WTC11 (cell line): ENCODE measurements around the gene COPS9. TPM values are rescaled to one million over a fixed set of nuclear protein-coding genes. Genes with fewer than 3 reads are reported as not detected.

Experiments used
- ATAC-seq: fragments of 200-7000 bp; cut with Tn5 transposase; 2 replicates; pipeline ENCODE4 v1.10.0; 2021; ENCODE audit warnings: mild to moderate bottlenecking, moderate library complexity
- CTCF ChIA-PET: fragments of 300-600 bp; sonication (Branson Sonifier 250); formaldehyde crosslinking; loops from one replicate; lab custom pipeline; 2021; ENCODE audit warnings: antibody characterized with exemption; lab: Charles Lee
- POLR2A ChIA-PET: fragments of 350-600 bp; sonication (Branson Sonifier 250); formaldehyde crosslinking; loops from one replicate; lab custom pipeline; 2021; ENCODE audit warnings: antibody characterized with exemption; lab: Charles Lee
- DNase-seq: peaks from one replicate; pipeline ENCODE4 v3.0.0; 2021; ENCODE audit warnings: low spot score
- H3K27ac Mint-ChIP-seq: 2 replicates; pipeline ENCODE4 v1.8.0; 2021; ENCODE audit warnings: mixed read lengths
- H3K27me3 Mint-ChIP-seq: 2 replicates; pipeline ENCODE4 v1.8.0; 2021; ENCODE audit warnings: low read depth, mild to moderate bottlenecking, moderate library complexity, mixed read lengths
- H3K36me3 Mint-ChIP-seq: 2 replicates; pipeline ENCODE4 v1.8.0; 2021; ENCODE audit warnings: mixed read lengths
- H3K4me1 Mint-ChIP-seq: 2 replicates; pipeline ENCODE4 v1.8.0; 2022; ENCODE audit warnings: mixed read lengths
- H3K4me3 Mint-ChIP-seq: 2 replicates; pipeline ENCODE4 v1.8.0; 2021; ENCODE audit warnings: mild to moderate bottlenecking, moderate library complexity, mixed read lengths
- H3K9me3 Mint-ChIP-seq: 2 replicates; pipeline ENCODE4 v1.8.0; 2021; ENCODE audit warnings: mixed read lengths
- ARID4B ChIP-seq: sonication (generic); formaldehyde crosslinking; IDR thresholded peaks from 2 replicates; pipeline ENCODE4 v1.8.0; 2023; ENCODE audit warnings: missing genetic modification reagents, mild to moderate bottlenecking, borderline replicate concordance
- CTCF ChIP-seq: fragments of 200-600 bp; IDR thresholded peaks from 2 replicates; pipeline ENCODE4 v1.8.0; 2022; ENCODE audit warnings: antibody characterized with exemption
- ESRRA ChIP-seq: sonication (generic); formaldehyde crosslinking; IDR thresholded peaks from 2 replicates; pipeline ENCODE4 v1.8.1; 2022; ENCODE audit warnings: mild to moderate bottlenecking, missing genetic modification reagents, borderline replicate concordance
- GTF2I ChIP-seq: fragments of 250-450 bp; sonication (Bioruptor Pico); conservative IDR thresholded peaks from 2 replicates; pipeline ENCODE4 v1.4.0; 2021; ENCODE audit warnings: mild to moderate bottlenecking
- MXD4 ChIP-seq: fragments of 250-450 bp; sonication (Bioruptor Pico); IDR thresholded peaks from 2 replicates; pipeline ENCODE4 v1.8.0; 2021; ENCODE audit warnings: mild to moderate bottlenecking, moderate library complexity, borderline replicate concordance
- NR1H2 ChIP-seq: sonication (generic); formaldehyde crosslinking; IDR thresholded peaks from 2 replicates; pipeline ENCODE4 v1.9.0; 2021; ENCODE audit warnings: mild to moderate bottlenecking, moderate library complexity, missing genetic modification reagents
- RELA ChIP-seq: sonication (generic); formaldehyde crosslinking; IDR thresholded peaks from 2 replicates; pipeline ENCODE4 v1.8.1; 2022; ENCODE audit warnings: missing genetic modification reagents, mild to moderate bottlenecking, borderline replicate concordance
- SMAD4 ChIP-seq: sonication (generic); formaldehyde crosslinking; IDR thresholded peaks from 2 replicates; pipeline ENCODE4 v1.8.0; 2022; ENCODE audit warnings: mild to moderate bottlenecking, missing genetic modification reagents
- SP1 ChIP-seq: sonication (generic); formaldehyde crosslinking; conservative IDR thresholded peaks from 2 replicates; pipeline ENCODE4 v1.8.1; 2022; ENCODE audit warnings: missing genetic modification reagents
- STAT6 ChIP-seq: sonication (generic); formaldehyde crosslinking; conservative IDR thresholded peaks from 2 replicates; pipeline ENCODE4 v1.8.1; 2023; ENCODE audit warnings: mild to moderate bottlenecking, low read depth, missing genetic modification reagents, moderate library complexity
- TEAD1 ChIP-seq: sonication (generic); formaldehyde crosslinking; IDR thresholded peaks from 2 replicates; pipeline ENCODE4 v1.8.0; 2022; ENCODE audit warnings: mild to moderate bottlenecking, missing genetic modification reagents
- TP53 ChIP-seq: sonication (generic); formaldehyde crosslinking; IDR thresholded peaks from 2 replicates; pipeline ENCODE4 v1.8.1; 2023; ENCODE audit warnings: mild to moderate bottlenecking, missing genetic modification reagents
- USF1 ChIP-seq: sonication (generic); formaldehyde crosslinking; IDR thresholded peaks from 2 replicates; pipeline ENCODE4 v1.8.0; 2022; ENCODE audit warnings: mild to moderate bottlenecking, missing genetic modification reagents
- ZBTB21 ChIP-seq: sonication (generic); formaldehyde crosslinking; IDR thresholded peaks from 2 replicates; pipeline ENCODE4 v1.8.1; 2023; ENCODE audit warnings: mild to moderate bottlenecking, missing genetic modification reagents, borderline replicate concordance
- ZNF416 ChIP-seq: fragments of 250-450 bp; sonication (Bioruptor Pico); IDR thresholded peaks from 2 replicates; pipeline ENCODE4 v1.9.0; 2021; ENCODE audit warnings: mild to moderate bottlenecking, inconsistent platforms
- ZNF423 ChIP-seq: fragments of 250-450 bp; sonication (Bioruptor Pico); IDR thresholded peaks from 2 replicates; pipeline ENCODE4 v2.1.2; 2022; ENCODE audit warnings: mild to moderate bottlenecking, moderate library complexity
- ZNF671 ChIP-seq: fragments of 250-450 bp; sonication (Bioruptor Pico); IDR thresholded peaks from 2 replicates; pipeline ENCODE4 v1.8.0; 2021; ENCODE audit warnings: mild to moderate bottlenecking
- ZSCAN18 ChIP-seq: fragments of 250-450 bp; sonication (Bioruptor Pico); IDR thresholded peaks from 2 replicates; pipeline ENCODE4 v2.1.2; 2022; ENCODE audit warnings: mild to moderate bottlenecking, moderate library complexity
- total RNA-seq: library from RNA; stranded (reverse); gene quantifications from 3 replicates; pipeline ENCODE4 v1.2.3, GENCODE V29; 2021

COPS9 gene
- total RNA-seq, 1 experiment from 2014 or later: 142 TPM

DNA sequence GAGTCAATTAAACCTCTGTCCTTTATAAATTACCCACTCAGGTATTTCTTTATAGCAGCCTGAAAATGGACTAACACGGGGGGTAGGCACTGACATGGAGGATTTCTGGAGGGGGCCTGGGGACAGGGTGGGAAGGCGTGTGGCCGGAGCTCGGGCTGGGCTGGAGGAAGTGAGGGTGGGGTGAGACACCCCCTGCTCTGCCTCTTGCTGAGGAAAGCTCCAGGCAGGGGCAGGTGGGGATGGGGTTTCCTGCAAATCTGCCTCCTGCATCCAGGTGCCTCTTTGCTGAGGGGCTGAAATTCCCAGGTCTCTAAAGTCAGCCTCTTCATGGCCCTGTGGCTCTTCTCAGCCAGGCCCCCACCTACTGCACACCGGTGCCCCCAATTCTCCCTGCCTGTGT lies 30.1 kb upstream of the COPS9 start:
- ChIA-PET CTCF (no interaction called here), POLR2A (no interaction called here)
- DNase-seq (no peak), ATAC-seq (no peak)
- H3K4me1 Mint-ChIP-seq: no peaks in the 10 kb centered on the region
- H3K36me3 Mint-ChIP-seq: peaks cover 2% of the 10 kb centered on the region; the same call in 1 of the 2 replicates
- peaks cover 15% of the 10 kb centered on the region for H3K9me3 Mint-ChIP-seq
- H3K4me3 Mint-ChIP-seq: no peak overlapping the region
- 0 out of 2 replicates have a peak, but pooled peaks cover 4% of the 10 kb centered on the region for H3K27me3 Mint-ChIP-seq
- TF ChIP-seq RELA (CRISPR knock-in tag): no peak
- TF ChIP-seq GTF2I: no peak
- no peak for TF ChIP-seq ZNF423 (CRISPR knock-in tag)
- TF ChIP-seq ZSCAN18 (CRISPR knock-in tag): no peak
- TF ChIP-seq ZBTB21 (CRISPR knock-in tag): no peak
- TF ChIP-seq CTCF: no peak
- TF ChIP-seq SMAD4: no peak
- TF ChIP-seq TEAD1 (CRISPR knock-in tag): no peak
- TF ChIP-seq NR1H2 (CRISPR knock-in tag): no peak
- TF ChIP-seq USF1 (CRISPR knock-in tag): no peak
- no peak for TF ChIP-seq ZNF416 (CRISPR knock-in tag)
- no peak for TF ChIP-seq SP1 (CRISPR knock-in tag)
- TF ChIP-seq STAT6: no peak
- TF ChIP-seq ARID4B (CRISPR knock-in tag): no peak
- no peak for TF ChIP-seq MXD4 (CRISPR knock-in tag)
- no peak for TF ChIP-seq ZNF671
- TF ChIP-seq ESRRA (CRISPR knock-in tag): no peak
- no peak for TF ChIP-seq TP53 (CRISPR knock-in tag)
- H3K27ac Mint-ChIP-seq: no peak overlapping the region
